A549 treated with DMSO at 1 μM for 4 hours (cell line): ENCODE measurements around the gene CALD1. TPM values are rescaled to one million over a fixed set of nuclear protein-coding genes. Genes with fewer than 3 reads are reported as not detected.

ENCODE experiments used
- total RNA-seq: library from RNA; stranded (reverse); fragments of 200-300 nt; extraction: Qiagen RNA extraction; gene quantifications from 5 replicates; pipeline ENCODE4 v1.2.3, GENCODE V29; 2022; ENCODE audit warnings: low read depth

The CALD1 gene, protein sequence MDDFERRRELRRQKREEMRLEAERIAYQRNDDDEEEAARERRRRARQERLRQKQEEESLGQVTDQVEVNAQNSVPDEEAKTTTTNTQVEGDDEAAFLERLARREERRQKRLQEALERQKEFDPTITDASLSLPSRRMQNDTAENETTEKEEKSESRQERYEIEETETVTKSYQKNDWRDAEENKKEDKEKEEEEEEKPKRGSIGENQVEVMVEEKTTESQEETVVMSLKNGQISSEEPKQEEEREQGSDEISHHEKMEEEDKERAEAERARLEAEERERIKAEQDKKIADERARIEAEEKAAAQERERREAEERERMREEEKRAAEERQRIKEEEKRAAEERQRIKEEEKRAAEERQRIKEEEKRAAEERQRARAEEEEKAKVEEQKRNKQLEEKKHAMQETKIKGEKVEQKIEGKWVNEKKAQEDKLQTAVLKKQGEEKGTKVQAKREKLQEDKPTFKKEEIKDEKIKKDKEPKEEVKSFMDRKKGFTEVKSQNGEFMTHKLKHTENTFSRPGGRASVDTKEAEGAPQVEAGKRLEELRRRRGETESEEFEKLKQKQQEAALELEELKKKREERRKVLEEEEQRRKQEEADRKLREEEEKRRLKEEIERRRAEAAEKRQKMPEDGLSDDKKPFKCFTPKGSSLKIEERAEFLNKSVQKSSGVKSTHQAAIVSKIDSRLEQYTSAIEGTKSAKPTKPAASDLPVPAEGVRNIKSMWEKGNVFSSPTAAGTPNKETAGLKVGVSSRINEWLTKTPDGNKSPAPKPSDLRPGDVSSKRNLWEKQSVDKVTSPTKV
- total RNA-seq, result 53.2 to 78.1 TPM (median 68.6 TPM) in 5 replicates

DNA sequence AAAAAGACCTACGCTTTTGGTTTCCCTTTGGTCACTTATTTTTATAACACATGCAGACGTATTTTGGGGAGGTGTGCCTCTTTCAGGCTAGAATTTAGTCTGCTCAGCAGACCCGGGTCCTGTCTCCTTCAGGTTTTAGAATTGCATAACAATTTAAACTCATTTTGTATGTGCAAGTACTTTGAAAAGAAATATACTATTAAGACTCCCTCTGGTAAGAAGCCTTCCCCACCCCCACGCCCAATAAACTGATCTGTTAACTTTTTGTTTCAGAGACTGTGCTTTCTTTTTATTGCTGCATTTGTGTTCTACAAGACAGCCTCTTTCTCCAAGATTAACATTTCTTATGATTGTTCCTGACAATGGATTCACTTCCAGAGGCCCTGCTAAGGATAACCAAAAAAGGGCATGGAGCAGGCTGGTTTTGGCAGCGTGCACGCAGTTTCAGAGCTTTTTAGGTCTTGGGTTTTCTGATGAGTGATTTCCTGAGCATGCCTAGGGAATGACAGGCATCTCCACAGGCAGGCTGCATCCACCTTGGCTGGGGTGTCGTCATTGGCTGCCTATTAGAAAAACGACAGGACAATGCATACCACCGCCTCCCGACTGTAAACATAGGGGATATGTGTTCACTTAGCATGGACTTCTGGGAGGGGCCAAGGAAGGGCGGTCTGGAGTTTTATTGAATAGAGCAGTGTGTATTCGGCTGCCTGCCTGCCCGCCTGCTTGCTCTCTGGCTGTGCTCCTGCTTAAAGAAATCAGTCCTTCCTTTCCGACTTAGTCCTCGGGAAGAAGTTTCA, at the start of gene CALD1:
Gene CALD1, plus strand, starts transcription at position 694 of the 800 bp plus-strand sequence. CDS start 88,100 bp downstream, outside the sequence.

DNA sequence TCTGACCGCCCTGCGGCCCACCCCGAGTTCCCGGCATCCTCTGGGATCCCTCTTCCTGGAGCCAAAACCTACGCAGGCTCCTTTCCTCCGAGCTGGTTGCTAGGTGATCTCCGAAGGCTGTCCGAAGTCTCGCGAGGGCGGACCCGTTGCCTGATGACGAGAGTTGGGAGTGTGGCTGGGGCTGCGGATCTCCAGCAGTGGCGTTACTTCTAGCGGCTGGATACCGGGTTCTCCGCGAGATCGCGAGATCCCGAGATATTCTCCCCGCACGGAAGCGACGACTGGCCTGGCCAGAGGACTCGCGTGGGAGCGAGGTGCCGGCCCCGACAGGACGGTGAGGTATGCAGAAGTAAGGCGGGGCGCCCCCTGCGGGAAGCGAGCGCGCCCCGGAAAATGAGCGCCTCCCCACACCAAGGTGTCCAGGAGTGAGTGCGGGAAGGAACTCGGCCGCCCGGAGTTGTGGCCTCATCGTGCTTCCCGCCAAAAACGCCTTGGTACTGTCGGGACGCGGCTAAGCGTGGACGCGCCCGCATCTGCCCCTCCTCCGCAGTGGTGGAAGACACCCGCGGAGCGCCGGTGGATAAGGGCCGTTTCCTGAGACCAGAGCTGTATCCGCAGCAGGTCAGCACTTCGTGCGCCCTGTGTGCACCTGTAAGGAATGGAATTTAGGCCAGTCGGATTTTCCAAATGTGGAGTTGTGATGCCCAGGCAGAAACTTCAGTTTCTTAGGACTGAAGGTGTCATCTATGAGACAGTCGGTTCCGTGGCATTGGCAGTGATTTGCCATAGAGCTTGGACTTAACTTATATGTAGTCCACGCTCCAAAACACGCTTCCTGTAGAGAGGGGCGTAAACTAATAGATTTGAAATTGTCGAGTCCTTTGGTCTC, 207.2 kb downstream of the CALD1 start, which contains the start of gene AGBL3:
Gene AGBL3, plus strand, starts transcription at position 146 of the 889 bp plus-strand sequence. CDS start 1,426 bp downstream, outside the sequence.

Other genes with a start within 250 kb of the CALD1 start
- 26.7 to 44.7 TPM (median 39.4 TPM) in 5 replicates for gene AKR1B15, start 230.5 kb upstream of the CALD1 start, total RNA-seq
- gene BPGM, start 132.8 kb upstream of the CALD1 start, total RNA-seq, result 18.6 to 22.7 TPM (median 20.3 TPM) in 5 replicates
- gene AGBL3, start 206.9 kb downstream of the CALD1 start, total RNA-seq, result 0.28 to 1.5 TPM (median 1.3 TPM) in 5 replicates